CD4-positive, alpha-beta T cell treated with Interleukin-4 for 4 hours (primary cell): ENCODE data around the gene NELL1.

Source experiments
- DNase-seq: peaks from one replicate; pipeline ENCODE4 v3.0.0-alpha.2; 2020

The NELL1 gene

DNA sequence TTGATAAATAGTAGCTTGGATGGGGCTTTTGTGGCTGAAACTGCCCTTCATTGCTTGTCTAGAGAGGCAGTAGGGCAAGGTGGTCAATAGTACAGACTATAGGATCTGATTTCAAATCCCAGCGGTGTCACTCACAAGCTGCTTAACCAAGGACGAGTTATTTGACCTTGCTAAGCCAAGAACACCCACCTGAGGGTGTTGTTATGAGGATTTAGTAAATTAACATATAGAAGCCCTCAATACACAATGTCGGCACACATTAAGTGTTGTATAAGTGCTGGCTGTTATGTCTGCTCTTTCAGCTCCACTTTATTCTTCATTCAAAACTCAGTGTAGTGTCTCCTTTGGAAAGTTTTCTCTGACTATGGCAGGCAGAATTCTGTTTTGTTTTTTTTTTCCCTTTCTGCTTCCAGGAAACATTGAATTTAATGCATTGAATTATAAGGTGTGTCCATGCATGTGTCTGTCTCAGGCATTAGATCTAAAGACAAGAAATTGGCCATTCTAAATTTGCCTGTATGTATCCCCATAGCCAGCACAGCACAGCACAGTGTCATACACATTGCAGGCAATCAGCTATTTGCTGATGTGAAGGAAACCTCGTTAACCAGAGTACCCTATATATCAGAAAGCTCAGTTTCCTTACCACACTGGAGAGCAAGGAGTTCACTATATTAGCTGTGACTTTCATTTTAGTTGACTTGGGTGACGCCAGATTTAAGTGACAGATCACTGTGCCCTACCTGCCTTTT lies 212.1 kb downstream of the NELL1 start:
- no peak for DNase-seq

DNA sequence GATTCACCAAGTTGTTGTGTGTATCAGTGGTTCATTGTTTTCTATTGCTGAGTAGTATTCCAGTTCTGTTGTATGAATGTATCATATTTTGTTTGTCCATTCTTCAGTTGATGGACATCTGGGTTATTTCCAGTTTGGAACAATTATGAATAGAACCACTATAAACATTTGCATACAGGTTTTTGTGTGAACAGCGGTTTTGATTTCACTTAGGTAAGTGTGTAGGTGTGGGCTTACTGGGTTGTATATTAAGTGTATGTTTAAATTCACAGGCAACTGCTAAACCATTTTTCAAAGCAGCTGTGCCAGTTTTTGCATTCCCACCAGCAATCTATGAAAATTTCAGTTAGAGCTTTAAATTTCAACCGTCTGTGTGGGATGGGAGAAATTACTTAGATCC lies 217.8 kb downstream of the NELL1 start:
- DNase-seq: no peak

DNA sequence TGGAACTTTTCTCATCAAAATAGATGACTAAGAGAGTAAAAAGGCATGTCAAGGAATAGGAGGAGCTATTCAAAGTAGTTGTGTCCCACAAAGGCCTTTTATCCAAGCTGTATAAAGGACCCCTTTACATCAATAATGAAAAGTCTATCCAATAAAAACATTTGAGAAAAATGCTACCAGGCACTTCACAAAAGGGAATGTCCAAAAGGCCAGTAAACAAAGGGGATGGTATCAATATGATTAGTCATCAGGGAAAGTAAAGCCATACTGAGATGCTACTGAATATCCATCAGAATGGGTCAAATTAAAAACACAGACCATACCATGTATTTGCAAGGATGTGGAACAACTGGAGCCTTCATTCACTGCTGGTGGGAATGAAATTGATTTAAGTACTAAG lies 224.9 kb downstream of the NELL1 start:
- DNase-seq: no peak

DNA sequence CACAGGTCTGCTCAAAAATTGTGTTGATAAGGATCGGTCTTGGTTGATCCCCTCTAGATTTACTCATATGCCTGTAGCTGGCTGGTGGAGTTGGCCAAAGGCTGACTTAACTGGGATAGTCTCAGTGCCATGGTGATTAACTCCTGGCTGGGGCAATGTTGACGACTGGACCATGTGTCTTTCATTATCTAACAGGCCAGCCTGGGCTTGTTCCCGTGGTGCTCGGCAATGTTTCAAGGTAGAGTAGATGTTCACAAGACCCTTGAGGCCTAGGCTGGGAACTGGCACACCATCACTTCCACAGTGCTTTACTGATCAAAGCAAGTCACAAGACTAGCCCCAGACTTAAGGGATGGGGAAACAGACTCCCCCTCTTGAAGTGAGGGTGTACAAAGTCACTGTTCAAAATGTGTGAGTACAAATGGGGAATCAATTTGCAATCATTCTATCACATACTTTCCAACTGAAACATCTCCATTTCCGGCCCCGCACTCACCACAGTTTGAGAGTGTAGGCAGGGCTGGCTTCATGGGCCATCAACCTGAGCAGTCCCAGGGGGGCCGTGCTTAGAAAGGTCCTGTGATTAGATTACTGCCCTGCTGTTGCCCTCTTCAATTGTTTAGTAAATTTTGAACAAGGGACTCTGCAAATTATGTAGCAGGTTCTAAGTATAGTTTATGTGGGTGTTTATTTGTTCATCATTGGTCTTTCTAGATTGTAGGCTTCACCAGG lies 240.8 kb downstream of the NELL1 start:
- DNase-seq: no peak

DNA sequence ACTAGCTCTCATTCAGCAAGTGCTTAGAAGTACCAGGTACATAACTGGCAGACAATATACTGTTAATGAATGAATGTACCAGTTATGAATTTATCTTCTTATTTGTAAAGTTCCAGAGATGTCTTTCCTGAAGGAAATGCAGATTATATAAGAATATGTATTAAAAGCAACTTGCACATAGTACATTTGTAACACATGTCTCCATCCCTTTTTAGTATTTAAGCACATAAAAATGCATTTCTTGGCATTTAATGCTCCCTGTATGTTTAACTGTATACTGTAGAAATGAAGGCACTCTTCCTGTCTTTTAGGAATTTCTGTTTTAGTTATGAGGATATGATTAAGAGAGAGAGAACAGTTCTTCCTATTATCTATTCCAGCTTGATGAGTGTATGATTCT lies 241.3 kb downstream of the NELL1 start:
- no peak for DNase-seq

DNA sequence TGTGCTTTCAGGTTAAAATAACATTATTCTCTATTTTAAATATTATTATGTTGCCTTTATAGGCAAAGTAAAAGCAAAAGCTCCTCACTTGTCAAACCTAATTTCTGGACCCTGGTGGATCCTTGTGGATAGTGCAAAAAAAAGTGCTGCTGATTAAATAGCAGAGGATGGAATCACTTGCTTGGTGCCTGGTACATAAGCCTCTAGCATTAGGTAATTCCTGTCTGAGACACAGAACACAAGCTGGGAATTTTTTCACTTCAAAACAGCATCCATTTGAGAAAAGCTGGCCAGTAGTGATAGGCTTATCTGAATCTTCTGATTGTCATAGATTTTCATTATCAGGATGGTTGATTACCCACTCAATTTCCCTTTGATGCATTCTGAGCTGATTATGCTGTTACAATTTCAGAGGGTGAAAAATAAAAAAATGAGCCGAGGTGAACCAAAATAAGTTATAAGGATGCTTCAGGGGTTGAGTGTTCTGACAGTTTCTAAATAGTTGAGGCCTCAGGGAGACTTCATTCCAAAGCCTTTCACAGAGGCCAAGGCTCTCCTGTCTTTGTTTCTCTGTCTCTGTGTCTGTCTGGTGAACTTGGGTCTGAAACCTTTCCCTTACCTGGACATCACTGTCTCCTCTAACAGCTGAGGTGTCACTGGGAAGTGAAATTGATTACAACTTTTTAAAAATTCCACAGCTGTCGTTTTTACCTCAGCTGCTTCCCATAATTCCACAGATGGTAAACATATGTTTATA lies 242.9 kb downstream of the NELL1 start:
- DNase-seq: no peak

DNA sequence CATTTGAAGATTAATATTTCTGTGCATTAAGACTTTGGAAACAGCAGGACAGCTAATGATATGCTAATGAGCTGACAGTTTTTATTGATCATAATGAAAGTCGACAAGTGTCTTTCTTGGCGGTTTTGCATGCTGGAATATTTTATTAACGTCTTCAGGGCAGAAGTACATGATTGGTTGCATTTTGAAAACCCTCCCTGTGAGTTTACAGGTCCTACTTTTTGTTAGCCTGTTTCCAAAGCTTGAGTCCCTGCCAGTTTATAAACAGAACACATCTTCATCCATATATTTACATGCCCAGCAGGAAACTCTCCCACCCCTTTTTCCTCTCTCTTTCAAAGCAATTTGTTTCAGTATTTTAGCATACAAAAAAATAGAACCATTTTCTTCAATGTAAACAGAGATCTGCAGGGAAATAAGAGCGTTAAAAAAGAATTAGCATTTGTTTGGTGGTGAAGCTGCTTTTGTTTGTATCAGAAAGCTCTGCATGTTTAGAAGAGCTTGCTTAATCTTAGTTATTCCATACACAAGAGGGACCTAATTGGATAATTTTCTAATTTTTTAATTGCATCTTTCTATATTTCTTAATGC lies 243.6 kb downstream of the NELL1 start:
- no peak for DNase-seq

DNA sequence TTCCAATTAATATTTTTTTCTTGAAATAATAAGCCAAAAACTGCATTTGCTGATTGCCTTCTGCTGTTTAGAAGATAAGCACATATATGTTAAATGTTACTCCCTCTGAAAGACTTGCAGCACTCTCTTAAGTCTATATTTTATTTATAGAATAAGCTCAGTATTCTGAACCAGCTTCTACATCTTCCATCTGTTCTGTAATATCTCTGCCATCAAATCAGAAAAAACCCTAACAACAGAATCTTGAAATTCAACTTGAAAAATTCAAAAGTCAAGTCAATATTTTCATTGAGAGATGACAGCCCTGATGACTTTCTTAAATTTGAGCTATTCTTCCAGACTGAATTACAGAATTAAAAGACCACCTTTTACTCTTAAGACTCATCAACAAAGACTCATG lies 247.9 kb downstream of the NELL1 start:
- DNase-seq: no peak

DNA sequence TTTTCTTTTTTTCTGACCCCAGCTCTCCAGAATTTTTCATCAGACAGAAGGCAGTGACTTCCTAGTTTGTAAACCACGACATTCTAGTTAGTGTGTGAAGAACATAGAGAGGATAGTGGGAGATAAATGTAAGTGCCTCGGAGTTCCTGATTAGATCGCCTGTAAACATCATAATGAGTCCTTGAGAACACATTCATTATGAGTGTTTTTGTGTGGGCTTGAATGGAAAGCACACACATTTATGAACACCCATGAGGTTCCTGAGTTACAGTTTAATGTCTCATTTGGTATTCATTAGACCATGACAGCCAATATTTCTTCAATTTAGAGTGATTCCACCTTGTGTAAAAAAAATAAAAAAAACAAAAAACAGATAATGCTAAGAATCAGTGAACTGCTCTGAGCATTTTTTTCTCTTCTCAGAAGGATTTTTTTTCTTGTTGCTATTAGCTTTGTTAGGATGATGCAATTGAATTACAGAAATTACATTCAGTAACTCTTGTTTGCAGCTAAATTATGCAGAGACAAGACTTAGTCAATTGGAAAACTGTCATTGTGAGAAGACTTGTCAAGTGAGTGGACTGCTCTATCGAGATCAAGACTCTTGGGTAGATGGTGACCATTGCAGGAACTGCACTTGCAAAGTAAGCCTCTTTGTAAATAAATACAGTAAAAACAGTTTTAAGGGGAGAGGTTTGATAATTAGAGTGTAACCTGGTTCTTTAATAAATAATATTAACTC lies 257.6 kb downstream of the NELL1 start:
- no peak for DNase-seq

DNA sequence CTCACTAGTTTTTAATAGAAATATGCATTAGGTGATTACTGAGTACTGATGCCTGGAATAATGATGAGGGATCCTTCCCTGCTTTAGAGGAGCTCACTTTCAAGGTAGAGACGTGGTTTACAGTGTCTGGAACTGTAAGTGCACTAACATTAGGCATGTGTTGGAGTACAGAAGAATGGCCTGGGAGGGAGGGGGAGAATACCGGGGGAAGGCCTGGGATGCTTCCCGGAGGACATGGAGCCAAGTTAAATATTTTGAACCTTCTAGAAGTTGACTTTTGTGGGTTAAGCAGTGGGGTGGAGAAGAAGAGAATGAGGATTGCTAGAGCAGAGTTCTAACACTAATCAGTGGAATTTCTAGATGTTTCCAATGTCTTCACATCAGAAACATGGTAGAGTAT lies 261.6 kb downstream of the NELL1 start:
- no peak for DNase-seq

DNA sequence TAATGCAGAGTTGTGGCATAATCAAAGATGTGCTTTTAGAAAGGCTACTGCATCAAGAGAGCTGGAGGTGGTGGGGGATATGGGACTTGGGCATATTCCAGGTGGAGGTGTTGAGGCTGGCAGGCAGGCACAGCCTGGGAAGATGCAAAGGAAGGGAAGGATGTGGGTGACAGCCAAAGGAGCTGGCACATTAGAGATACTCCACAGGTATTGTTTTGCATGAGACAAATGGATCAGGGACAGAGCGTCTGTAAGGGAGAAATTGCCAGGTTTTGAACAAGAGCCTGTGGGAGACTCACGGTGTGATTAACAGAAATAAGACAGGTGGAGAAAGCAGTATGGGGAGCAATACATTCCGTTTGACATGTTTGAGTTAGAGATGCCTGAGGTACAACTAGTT lies 263.7 kb downstream of the NELL1 start:
- no peak for DNase-seq

DNA sequence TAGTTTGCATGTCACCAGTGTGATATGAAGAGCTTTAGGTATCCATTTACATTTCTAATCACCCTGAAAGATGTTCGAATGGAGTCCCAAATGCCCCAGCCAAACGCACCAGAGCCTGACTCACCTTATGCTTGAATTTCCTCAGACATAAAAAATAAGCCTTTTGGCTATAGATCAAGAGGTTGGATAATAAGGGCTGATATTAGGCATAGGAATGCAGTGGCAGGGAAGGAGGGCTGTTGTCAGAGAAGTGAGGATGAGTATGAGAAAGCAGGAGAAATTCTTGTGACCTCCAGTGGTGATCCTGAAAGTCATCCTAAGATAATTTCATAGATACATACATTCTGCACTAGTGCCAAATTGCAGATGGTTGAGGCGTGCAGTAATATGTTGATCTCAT lies 264.6 kb downstream of the NELL1 start:
- DNase-seq: no peak

DNA sequence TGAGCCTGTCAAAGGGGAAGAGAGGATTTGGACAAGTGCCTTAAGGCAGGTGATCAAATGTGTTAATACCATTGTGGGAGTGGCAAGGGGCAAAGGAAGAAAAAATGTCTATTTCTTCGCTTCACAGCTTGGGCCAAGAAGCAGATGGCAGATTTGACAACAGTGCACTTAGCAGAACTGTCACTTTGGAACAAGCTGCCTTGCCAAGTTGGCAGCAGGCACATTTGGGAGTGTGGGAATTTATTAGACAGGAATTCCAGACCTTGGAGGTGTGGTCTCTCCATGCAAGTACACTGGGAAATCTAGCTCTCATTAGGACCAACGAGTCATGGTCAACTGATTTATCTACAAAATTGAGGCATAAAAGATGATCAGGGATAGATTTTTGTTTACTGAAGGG lies 265.1 kb downstream of the NELL1 start:
- no peak for DNase-seq

DNA sequence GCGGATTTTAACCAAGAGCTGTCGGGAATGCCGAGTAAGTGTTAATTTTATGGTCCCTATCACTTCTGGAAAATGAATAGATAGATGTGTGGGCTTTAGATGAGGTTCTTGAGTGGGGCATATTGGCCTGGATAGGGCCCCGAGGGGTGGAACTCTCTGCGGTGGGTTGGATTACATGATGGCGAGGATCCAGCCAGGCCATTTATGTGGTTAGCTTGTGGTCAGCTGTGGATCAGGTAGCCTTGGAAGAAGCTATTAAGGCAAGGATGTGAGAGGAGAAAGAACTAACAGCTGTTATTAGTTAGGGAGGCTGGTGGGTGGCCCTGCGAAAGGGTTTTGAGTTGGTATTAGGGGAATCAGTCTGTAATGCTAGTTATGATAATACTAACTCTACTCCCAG lies 268.4 kb downstream of the NELL1 start:
- no peak for DNase-seq

DNA sequence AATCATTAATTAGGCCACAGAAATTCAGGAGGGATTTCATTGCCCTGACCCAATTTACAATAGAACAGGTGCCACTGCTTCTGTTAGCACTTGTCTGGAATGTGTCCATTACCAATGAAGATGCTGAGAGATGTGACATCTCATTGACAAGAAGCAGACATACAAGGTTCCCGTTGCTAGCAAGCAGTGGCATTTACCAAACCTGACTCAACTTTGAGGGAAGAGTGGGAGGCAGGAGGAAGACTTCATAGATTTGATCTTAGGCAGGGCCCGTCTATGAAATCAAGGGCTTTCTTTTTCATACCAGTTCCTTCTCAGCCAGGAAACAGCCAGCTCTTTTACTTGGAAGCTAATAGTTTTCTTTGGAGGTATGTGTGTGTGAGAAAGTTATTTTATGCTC lies 280.2 kb downstream of the NELL1 start:
- DNase-seq: no peak

DNA sequence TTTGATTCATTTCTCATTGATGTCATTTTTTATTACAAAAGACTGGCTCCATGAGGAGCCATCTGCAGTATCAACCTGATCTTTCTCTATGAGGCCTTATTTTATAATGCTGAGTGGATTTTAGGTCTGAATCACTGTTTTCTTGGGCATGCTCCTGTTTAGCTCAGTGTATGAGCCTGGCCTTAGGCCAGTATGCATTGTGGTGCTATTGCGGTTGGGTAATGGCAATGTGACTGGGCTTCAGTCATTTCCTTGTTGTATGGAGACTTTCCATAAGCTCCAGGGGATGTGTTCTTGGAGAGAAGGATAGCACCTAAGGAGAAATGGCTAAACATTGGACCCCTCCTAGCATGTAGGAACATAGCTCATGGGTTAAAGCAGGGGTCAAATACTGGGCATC lies 293.2 kb downstream of the NELL1 start:
- no peak for DNase-seq

DNA sequence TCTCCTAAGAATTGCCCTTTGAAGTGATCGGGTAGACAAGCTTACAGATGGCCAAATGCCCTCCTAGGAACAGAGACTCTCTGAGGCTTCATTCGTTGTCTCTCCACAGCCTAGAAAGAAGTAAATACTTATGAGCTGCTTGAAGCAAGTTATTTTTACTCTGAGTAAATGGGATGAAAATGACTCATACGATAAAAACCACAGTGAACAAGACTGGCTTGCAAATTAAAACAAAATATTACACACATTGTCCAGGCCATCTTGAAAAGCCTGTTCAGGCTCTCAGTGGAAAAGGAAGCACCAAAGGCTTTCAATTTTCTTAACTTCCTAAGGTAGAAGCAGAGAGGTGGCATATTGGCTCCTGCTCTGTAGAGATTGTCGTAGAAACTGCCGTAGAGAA lies 294.2 kb downstream of the NELL1 start:
- no peak for DNase-seq

DNA sequence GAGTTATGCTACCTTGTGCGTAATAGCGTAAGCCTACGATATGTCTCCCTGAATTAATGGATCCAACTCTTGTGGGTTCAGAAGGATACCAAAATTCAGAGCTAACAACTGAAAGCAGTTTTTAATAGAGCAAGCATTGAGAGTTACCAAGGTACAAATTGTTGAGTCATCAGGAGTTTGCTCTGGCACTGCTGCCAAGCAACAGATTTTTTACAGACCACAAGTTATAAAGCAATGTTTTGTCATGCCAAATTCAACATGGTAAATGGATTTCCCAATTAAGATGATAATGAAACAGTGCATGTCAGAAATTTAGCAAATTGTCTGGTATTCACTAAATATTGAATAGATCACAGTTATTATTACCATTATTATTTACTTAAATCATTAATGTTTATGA lies 295.6 kb downstream of the NELL1 start:
- DNase-seq: no peak

DNA sequence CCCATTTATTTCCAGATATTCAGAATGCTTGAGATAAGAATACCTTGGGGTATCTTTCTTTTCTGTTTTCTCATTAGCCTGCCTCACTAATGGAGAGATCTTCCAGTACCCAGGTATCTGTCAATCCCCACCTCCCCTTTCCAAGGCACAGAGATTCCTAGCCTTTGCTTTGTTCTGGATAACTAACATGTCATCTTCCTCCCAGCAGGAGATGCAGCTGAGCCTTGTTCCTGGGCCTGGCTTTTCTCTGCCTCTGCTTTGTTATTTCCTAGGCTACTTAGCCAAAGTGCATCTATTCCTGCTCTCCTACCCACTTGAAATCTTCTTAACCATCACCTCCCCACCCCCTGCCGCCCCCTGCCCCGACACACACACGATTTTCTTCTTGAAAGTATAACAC lies 297.1 kb downstream of the NELL1 start:
- no peak for DNase-seq

DNA sequence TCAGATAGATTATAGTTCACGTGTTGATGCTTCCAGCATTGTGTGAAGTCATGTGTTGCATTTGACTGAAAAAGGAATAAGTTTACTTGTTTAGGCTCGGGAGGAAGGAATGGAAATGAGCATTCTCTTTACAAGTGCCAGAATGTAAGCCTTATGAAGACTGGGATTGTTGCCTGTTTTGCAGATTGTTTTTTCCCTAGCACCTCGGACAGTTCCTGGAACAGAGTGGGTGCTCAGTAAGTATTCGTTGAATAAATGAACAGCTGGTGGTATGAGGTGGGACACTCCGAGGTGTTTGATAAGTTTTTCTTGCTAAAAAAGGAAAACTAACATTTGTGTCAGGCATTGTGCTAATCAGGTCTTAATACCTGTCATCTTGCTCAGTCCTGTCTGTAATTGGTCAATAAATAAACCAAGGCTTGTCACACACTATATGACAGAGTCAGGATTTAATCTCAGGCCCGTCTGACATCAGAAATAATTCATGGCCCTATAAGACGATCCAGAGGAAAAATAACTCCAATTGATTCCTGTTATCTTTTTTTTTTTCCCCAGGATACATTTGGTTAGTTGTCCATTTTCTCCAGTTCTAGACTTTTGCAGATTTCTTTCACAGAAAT lies 304.7 kb downstream of the NELL1 start:
- no peak for DNase-seq

DNA sequence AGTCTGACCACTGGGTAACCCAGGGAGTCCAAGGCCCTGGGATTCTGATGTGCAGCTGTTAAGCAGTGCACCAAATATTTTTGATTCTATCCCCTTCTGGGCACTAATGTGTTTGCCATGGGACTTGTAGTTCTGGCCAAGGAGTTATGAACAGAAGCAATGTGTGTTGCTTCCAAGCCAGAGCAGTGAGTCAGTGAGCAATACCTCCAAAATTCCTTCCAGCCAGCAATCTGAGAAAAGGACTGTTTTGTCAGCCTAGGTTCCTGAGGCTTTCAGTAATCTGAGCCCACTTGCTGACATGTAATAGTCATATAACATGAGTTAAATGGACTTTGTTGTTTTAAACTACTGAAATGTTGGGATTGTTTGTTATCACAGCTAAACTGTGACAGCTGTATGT lies 311.4 kb downstream of the NELL1 start:
- DNase-seq: no peak

DNA sequence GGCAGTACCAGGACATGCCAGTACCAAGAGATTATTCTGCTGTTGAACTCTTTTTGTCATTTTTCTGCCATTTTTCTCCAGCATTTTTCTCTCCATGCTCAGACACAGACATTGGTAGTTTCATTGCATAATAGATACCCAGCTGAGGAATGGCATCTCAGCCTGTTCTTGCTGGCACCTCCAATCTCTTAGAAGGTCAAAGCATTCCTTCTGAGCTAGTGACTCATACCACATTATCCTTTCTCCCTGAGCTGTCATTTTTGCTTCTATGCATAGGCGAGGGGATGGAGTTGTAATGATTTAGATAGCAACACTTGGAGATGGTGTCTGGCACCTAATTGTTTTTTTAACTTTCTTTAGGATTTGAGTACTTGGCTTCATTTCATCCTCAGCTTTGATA lies 321.1 kb downstream of the NELL1 start:
- DNase-seq: no peak

DNA sequence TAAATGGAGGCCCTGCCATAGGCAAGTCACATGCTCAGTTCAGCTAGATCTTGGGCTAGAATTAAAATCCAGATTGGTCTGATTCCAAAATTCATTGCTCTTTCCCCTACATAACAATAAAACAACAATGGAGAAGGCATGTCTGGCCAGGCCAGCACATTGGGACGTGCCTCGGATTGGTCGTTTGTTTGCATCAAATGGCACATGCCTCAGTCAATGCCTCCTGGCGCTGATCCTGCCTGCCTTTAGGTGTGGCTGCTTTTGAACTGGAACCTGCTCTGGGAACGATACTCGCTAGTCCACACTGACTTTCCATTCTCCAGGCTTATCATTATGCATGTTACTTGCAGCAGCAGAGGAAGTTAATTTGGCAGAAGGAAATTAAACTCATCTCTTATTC lies 322.1 kb downstream of the NELL1 start:
- no peak for DNase-seq
